HL-60 (cell line): ENCODE data around the gene ZDHHC19.
A peak's percentile ranks its signal among the peaks of the same experiment; 100 is the strongest.
"Not testable (repeated sequence)": the region's sequence is repeated elsewhere in the genome, so short reads cannot be mapped to it uniquely, and the experiment has no call there.

Source experiments
- DNase-seq, 2 experiments: peaks; one replicate each; pipeline ENCODE4 v3.0.0-alpha.2; 2010 to 2020; ENCODE audit warnings: low read depth in 1 of 2, low spot score in 1 of 2
- H3K27ac ChIP-seq: fragments of 250-450 bp; sonication (Bioruptor Pico); replicated peaks from 2 replicates; pipeline ENCODE4 v1.5.1; 2020; ENCODE audit warnings: mild to moderate bottlenecking, moderate library complexity
- H3K27me3 ChIP-seq: fragments of 250-450 bp; sonication (Bioruptor Pico); 2 replicates; pipeline ENCODE4 v1.5.1; 2021; ENCODE audit warnings: mild to moderate bottlenecking, moderate library complexity; ENCODE audit not compliant: insufficient read depth, poor library complexity, severe bottlenecking
- H3K4me3 ChIP-seq: replicated peaks from 2 replicates; pipeline ENCODE4 v1.5.1; 2011; ENCODE audit warnings: mild to moderate bottlenecking, control low read depth, low read length; ENCODE audit not compliant: insufficient read depth
- GABPA ChIP-seq: IDR thresholded peaks from 2 replicates; pipeline ENCODE4 v1.6.1; 2012; ENCODE audit warnings: low read depth
- POLR2AphosphoS5 ChIP-seq: IDR thresholded peaks from 2 replicates; pipeline ENCODE4 v1.6.1; 2012; ENCODE audit warnings: low read depth
- SPI1 ChIP-seq: IDR thresholded peaks from 2 replicates; pipeline ENCODE4 v1.6.1; 2012; ENCODE audit warnings: low read depth, mild to moderate bottlenecking, borderline replicate concordance
- TF ChIP-seq, protein P1 (sequence below): IDR thresholded peaks from 2 replicates; pipeline ENCODE4 v1.6.1; 2012; ENCODE audit warnings: low read depth; ENCODE audit not compliant: insufficient replicate concordance
- TF ChIP-seq, protein P2 (sequence below): IDR thresholded peaks from one replicate; pipeline ENCODE4 v1.5.1; 2011; ENCODE audit warnings: low read length, control low read depth, inconsistent platforms; ENCODE audit not compliant: insufficient read depth

ZDHHC19 gene

DNA sequence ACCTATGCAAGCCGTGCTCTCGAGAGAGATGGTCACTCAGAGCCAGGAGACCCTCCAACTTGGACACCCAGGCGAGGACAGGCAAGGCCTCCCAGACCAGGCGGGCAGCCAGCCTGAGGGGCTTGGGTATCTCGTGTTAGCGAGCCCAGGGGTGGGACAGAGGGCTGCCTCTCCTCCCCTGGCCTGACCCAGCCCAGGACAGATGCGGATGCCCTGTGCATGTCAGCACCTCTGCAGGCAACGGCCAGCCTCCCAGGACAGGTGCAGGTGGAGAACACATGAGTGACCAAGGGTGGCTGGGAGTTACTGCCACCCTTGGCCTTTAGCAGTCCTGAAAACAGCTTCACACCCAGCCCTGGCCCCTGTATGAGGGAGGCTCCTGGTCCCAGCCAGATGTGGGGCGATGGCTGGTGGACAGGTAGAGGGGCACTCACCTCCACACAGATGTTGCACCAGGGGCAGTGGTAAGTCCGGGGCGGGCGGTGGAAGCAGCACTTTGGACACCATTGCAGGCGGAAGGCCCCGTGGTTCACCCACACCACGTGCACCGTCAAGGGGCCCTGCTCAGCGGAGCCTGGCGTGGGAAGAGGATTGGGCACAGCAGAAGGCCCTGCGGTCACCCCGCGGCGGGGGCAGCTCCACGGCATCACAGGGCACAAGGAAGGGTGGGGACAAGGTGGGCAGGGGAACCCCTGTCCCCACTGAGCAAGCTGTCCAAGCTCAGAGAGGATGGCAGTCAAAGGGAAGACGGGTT lies 2.1 kb downstream of the ZDHHC19 start:
- no peaks in the 10 kb centered on the region for H3K27me3 ChIP-seq
- TF ChIP-seq POLR2AphosphoS5: no peak
- TF ChIP-seq, protein P1, sequence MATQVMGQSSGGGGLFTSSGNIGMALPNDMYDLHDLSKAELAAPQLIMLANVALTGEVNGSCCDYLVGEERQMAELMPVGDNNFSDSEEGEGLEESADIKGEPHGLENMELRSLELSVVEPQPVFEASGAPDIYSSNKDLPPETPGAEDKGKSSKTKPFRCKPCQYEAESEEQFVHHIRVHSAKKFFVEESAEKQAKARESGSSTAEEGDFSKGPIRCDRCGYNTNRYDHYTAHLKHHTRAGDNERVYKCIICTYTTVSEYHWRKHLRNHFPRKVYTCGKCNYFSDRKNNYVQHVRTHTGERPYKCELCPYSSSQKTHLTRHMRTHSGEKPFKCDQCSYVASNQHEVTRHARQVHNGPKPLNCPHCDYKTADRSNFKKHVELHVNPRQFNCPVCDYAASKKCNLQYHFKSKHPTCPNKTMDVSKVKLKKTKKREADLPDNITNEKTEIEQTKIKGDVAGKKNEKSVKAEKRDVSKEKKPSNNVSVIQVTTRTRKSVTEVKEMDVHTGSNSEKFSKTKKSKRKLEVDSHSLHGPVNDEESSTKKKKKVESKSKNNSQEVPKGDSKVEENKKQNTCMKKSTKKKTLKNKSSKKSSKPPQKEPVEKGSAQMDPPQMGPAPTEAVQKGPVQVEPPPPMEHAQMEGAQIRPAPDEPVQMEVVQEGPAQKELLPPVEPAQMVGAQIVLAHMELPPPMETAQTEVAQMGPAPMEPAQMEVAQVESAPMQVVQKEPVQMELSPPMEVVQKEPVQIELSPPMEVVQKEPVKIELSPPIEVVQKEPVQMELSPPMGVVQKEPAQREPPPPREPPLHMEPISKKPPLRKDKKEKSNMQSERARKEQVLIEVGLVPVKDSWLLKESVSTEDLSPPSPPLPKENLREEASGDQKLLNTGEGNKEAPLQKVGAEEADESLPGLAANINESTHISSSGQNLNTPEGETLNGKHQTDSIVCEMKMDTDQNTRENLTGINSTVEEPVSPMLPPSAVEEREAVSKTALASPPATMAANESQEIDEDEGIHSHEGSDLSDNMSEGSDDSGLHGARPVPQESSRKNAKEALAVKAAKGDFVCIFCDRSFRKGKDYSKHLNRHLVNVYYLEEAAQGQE: no peak
- TF ChIP-seq SPI1: no peak
- no peak for TF ChIP-seq GABPA
- TF ChIP-seq, protein P2, sequence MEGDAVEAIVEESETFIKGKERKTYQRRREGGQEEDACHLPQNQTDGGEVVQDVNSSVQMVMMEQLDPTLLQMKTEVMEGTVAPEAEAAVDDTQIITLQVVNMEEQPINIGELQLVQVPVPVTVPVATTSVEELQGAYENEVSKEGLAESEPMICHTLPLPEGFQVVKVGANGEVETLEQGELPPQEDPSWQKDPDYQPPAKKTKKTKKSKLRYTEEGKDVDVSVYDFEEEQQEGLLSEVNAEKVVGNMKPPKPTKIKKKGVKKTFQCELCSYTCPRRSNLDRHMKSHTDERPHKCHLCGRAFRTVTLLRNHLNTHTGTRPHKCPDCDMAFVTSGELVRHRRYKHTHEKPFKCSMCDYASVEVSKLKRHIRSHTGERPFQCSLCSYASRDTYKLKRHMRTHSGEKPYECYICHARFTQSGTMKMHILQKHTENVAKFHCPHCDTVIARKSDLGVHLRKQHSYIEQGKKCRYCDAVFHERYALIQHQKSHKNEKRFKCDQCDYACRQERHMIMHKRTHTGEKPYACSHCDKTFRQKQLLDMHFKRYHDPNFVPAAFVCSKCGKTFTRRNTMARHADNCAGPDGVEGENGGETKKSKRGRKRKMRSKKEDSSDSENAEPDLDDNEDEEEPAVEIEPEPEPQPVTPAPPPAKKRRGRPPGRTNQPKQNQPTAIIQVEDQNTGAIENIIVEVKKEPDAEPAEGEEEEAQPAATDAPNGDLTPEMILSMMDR: no peak
- H3K4me3 ChIP-seq: no peak overlapping the region
- DNase-seq: no peak
- H3K27ac ChIP-seq: no peak overlapping the region

DNA sequence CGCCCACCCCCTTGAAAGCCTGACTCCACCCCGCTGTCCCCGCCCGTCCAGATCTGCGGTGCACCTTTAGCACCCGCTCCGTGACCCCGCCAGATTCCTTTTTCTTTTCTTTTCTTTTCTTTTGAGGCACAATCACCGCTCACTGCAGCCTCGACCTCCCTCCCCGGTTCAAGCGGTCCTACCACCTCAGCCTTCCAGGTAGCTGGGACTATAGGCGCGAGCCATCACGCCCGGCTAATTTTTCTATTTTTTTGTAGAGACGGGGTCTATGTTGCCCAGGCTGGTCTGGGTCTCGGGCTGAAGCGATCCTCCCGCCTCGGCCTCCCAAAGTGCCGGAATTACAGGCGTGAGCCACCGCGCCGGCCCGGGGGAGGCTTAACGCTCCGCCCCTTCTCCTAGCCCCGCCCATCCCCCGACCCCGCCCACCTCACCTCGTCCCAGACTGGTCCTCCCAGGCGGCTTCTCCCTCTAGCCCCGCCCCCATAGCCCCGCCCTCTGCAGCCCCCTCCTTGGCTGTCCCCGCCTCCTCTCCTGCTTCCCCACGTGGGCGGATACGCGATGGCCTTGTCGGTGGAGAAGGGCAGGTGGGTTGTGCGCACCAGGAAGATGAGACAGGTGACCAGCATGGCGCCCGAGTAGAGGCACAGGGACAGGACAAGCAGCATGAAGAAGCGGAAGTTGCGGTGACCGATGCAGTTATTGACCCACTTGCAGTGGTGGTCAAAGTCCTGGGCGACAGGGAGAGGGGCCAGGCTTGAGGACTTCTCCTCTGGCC lies 3.2 kb downstream of the ZDHHC19 start:
- DNase-seq: no peak
- H3K4me3 ChIP-seq: peak overlapping the region; percentile 28
- TF ChIP-seq, protein P2: no peak
- TF ChIP-seq POLR2AphosphoS5: no peak
- no peak for TF ChIP-seq GABPA
- TF ChIP-seq SPI1: no peak
- TF ChIP-seq, protein P1: no peak

DNA sequence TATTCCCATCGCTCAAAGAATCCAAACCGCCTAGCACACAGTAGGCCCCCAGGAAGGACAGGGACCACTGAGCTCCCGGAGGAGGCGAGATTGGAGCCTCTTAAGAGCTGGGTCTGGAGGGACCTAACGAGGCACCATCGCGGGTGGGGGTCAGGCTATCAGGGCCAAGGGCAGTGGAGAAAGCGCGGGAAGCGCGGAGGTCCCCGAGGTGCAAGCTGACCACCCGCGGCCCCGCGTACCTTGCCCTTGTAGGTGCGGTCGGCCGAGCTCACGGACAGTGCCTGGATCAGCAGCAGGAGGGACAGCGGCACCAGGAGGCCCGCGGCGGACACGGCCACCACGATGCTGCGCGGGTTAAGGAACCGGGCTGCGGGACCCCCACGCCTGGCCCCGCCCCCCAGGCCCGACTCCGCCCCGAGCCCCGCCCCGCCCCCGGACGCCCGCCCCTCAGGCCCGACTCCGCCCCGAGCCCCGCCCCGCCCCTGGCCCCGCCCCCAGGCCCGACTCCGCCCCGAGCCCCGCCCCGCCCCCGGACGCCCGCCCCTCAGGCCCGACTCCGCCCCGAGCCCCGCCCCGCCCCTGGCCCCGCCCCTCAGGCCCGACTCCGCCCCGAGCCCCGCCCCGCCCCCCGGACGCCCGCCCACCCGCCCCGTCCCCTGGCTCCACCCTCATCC lies 3.9 kb downstream of the ZDHHC19 start:
- no peaks in the 10 kb centered on the region for H3K27me3 ChIP-seq
- DNase-seq: no peak
- H3K27ac ChIP-seq: no peak overlapping the region
- H3K4me3 ChIP-seq: peak overlapping the region; percentile 37
- TF ChIP-seq POLR2AphosphoS5 (no peak), GABPA (no peak), SPI1 (no peak)
- TF ChIP-seq, protein P2: no peak
- TF ChIP-seq, protein P1: no peak

More for the DNA sequence above, 3.2 kb downstream of the ZDHHC19 start:
- Histone ChIP-seq H3K27me3 (no peaks in the 10 kb centered on the region), H3K27ac (no peak overlapping the region)

DNA sequence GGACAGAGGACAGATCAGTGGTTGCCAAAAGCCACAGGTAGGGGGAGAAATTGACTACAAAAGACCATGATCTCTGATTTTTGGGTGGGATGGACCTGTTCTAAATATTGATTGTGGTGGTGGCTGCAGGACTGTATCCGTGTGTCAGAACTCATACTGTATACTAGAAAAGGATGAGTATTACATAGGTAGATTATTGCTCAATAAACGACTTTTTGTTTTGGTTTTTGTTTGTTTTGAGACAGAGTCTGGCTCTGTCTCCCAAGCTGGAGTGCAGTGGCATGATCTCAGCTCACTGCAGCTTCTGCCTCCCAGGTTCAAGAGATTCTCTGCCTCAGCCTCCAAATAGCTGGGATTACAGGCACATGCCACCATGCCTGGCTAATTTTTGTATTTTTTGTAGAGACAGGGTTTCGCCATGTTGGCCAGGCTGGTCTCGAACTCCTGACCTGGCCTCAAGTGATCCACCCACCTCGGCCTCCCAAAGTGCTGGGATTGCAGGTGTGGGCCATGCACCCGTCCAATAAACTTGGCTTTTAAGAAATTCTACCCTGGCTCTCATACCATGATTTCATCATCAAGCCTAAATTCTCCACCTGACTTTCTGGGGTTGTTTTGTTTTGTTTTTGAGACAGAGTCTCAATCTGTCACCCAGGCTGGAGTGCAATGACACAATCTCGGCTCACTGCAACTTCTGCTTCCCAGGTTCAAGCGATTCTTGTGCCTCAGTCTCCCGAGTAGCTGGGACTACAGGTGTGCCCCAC lies 5.6 kb downstream of the ZDHHC19 start:
- H3K27me3 ChIP-seq, H3K4me3 ChIP-seq, DNase-seq, H3K27ac ChIP-seq: not testable (repeated sequence)
